ENCODE results near the gene MSANTD1. TPM values are rescaled to one million over a fixed set of nuclear protein-coding genes. Genes with fewer than 3 reads are reported as not detected.
A peak's percentile ranks its signal among the peaks of the same experiment; 100 is the strongest.

The MSANTD1 gene
- total RNA-seq, 1 donor from 2014 or later, result 0.44 TPM

GRCh38 chr4:3294401-3295241 is 45.7 kb downstream of the MSANTD1 start:
- Histone ChIP-seq H3K9me3 (replicated peaks) (no peaks in the 10 kb centered on the region), H3K27ac (replicated peaks) (peak overlapping the region; percentile 98), H3K36me3 (no peaks in the 10 kb centered on the region), H3K27me3 (ENCODE audit: low read depth) (no peaks in the 10 kb centered on the region), H3K4me1 (peaks cover 43% of the 10 kb centered on the region), H3K4me3 (peak overlapping the region; percentile 98)
- TF ChIP-seq, protein P1, sequence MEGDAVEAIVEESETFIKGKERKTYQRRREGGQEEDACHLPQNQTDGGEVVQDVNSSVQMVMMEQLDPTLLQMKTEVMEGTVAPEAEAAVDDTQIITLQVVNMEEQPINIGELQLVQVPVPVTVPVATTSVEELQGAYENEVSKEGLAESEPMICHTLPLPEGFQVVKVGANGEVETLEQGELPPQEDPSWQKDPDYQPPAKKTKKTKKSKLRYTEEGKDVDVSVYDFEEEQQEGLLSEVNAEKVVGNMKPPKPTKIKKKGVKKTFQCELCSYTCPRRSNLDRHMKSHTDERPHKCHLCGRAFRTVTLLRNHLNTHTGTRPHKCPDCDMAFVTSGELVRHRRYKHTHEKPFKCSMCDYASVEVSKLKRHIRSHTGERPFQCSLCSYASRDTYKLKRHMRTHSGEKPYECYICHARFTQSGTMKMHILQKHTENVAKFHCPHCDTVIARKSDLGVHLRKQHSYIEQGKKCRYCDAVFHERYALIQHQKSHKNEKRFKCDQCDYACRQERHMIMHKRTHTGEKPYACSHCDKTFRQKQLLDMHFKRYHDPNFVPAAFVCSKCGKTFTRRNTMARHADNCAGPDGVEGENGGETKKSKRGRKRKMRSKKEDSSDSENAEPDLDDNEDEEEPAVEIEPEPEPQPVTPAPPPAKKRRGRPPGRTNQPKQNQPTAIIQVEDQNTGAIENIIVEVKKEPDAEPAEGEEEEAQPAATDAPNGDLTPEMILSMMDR (IDR thresholded peaks at IDR 0.05; ENCODE audit: borderline replicate concordance), result no peak
- intact Hi-C loops (cut with micrococcal nuclease), result no loop called here
- no peak for DNase-seq

GRCh38 chr4:3295837-3296624 is 47.1 kb downstream of the MSANTD1 start:
- H3K36me3 ChIP-seq, result no peaks in the 10 kb centered on the region
- H3K27ac ChIP-seq (replicated peaks), result no peak overlapping the region
- intact Hi-C loops (cut with micrococcal nuclease), result no loop called here
- H3K4me3 ChIP-seq, result no peak overlapping the region
- H3K27me3 ChIP-seq (ENCODE audit: low read depth), result no peaks in the 10 kb centered on the region
- TF ChIP-seq, protein P1 (IDR thresholded peaks at IDR 0.05; ENCODE audit: borderline replicate concordance), result no peak
- peaks cover 52% of the 10 kb centered on the region for H3K4me1 ChIP-seq
- DNase-seq, result no peak
- no peaks in the 10 kb centered on the region for H3K9me3 ChIP-seq (replicated peaks)

GRCh38 chr4:3296651-3297050 is 47.7 kb downstream of the MSANTD1 start:
- no peaks in the 10 kb centered on the region for H3K9me3 ChIP-seq (replicated peaks)
- no peak overlapping the region for H3K27ac ChIP-seq (replicated peaks)

DNA sequence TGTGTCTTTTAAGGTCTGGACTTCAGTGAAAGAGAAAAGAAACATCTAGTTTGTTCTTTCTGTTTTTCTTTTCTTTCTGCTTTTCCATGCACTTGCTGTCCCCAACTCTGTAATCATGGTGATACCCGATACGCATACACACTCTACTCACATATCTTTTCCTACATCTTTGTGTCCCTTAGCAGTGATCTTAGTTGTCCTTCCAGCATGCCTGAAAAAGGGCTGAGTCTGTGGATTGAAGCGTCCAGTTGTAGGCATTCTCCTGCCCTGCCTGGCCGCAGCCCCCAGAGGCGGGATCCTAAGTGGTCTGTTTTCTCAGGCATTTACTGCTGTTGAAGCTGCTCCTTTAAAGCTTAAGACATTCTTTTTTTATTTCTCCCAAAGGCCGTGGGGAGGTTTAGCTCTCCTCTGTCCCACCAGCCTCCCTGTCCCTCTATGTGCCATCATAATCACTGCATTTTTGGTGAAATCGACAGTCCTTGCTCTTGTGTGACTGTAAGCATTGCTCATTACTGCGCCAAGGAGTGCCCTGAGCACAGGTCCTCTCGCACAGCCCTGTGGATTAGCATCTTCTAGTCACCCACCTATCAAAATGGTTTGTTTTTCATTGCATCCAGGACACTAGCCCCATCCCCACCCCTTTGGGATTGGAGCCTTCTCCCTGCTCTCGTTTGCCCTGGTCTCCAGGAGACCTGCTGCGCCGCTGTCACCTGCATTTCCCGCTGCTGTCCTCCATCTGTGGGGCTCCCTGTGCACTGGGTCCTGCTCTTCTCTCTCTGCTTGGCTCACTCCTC is 48.3 kb downstream of the MSANTD1 start:
- TF ChIP-seq, protein P1 (IDR thresholded peaks at IDR 0.05; ENCODE audit: borderline replicate concordance), result no peak
- Histone ChIP-seq H3K27me3 (ENCODE audit: low read depth) (no peaks in the 10 kb centered on the region), H3K4me3 (no peak overlapping the region), H3K27ac (replicated peaks) (no peak overlapping the region), H3K4me1 (peaks cover 51% of the 10 kb centered on the region), H3K36me3 (no peaks in the 10 kb centered on the region), H3K9me3 (replicated peaks) (no peaks in the 10 kb centered on the region)
- DNase-seq, result no peak
- intact Hi-C loops (cut with micrococcal nuclease), result no loop called here

More at GRCh38 chr4:3296651-3297050, 47.7 kb downstream of the MSANTD1 start:
- no peak for DNase-seq
- TF ChIP-seq, protein P1 (IDR thresholded peaks at IDR 0.05; ENCODE audit: borderline replicate concordance), result no peak
- Histone ChIP-seq H3K4me3 (no peak overlapping the region), H3K36me3 (no peaks in the 10 kb centered on the region), H3K27me3 (ENCODE audit: low read depth) (no peaks in the 10 kb centered on the region), H3K4me1 (peaks cover 51% of the 10 kb centered on the region)
- intact Hi-C loops (cut with micrococcal nuclease), result no loop called here

Data from left ventricle myocardium inferior (tissue), 1 donor.